Mesendoderm (in vitro differentiated cells): Measurements from ENCODE around the gene ORAI3.
A peak's percentile ranks its signal among the peaks of the same experiment; 100 is the strongest.

Source experiments
- DNase-seq: peaks from one replicate; pipeline ENCODE4 v3.0.0; 2013
- H2AK5ac ChIP-seq: 2 replicates; pipeline ENCODE4 v1.6.1; 2013; ENCODE audit warnings: low read length, inconsistent platforms
- H2BK120ac ChIP-seq: 2 replicates; pipeline ENCODE4 v1.6.1; 2013; ENCODE audit warnings: low read depth, mild to moderate bottlenecking, low read length, moderate library complexity, mixed read lengths
- H2BK15ac ChIP-seq: replicated peaks from 2 replicates; pipeline ENCODE4 v1.6.1; 2013; ENCODE audit warnings: low read depth, mild to moderate bottlenecking, moderate library complexity
- H2BK5ac ChIP-seq: 2 replicates; pipeline ENCODE4 v1.6.1; 2013; ENCODE audit warnings: low read length, inconsistent platforms
- H3K18ac ChIP-seq: 2 replicates; pipeline ENCODE4 v1.6.1; 2013; ENCODE audit warnings: mild to moderate bottlenecking, low read length, mixed read lengths
- H3K23ac ChIP-seq: one replicate; pipeline ENCODE4 v1.6.1; 2013; ENCODE audit warnings: low read length
- H3K27ac ChIP-seq: 2 replicates; pipeline ENCODE4 v1.5.1; 2013; ENCODE audit warnings: low read depth, mild to moderate bottlenecking, inconsistent platforms, low read length, moderate library complexity
- H3K27me3 ChIP-seq: 2 replicates; pipeline ENCODE4 v1.6.1; 2013; ENCODE audit warnings: low read length, control low read depth, mild to moderate bottlenecking, inconsistent platforms; ENCODE audit not compliant: insufficient read depth, poor library complexity
- H3K36me3 ChIP-seq: 2 replicates; pipeline ENCODE4 v1.6.1; 2013; ENCODE audit warnings: low read length, inconsistent platforms; ENCODE audit not compliant: control insufficient read depth, insufficient read depth
- H3K4ac ChIP-seq: one replicate; pipeline ENCODE4 v1.6.1; 2013; ENCODE audit warnings: low read depth, mild to moderate bottlenecking, low read length, moderate library complexity
- H3K4me1 ChIP-seq: 2 replicates; pipeline ENCODE4 v1.6.1; 2013; ENCODE audit warnings: low read depth, low read length, inconsistent platforms; ENCODE audit not compliant: control insufficient read depth
- H3K4me2 ChIP-seq: 2 replicates; pipeline ENCODE4 v1.6.1; 2013; ENCODE audit warnings: low read length
- H3K4me3 ChIP-seq: 2 replicates; pipeline ENCODE4 v1.5.1; 2013; ENCODE audit warnings: mild to moderate bottlenecking, low read length
- H3K56ac ChIP-seq: one replicate; pipeline ENCODE4 v1.6.1; 2013; ENCODE audit warnings: low read length
- H3K79me1 ChIP-seq: 2 replicates; pipeline ENCODE4 v1.6.1; 2013; ENCODE audit warnings: low read length, inconsistent platforms
- H3K79me2 ChIP-seq: 2 replicates; pipeline ENCODE4 v1.6.1; 2013; ENCODE audit warnings: mild to moderate bottlenecking, low read length; ENCODE audit not compliant: control insufficient read depth, insufficient read depth
- H3K9ac ChIP-seq: 2 replicates; pipeline ENCODE4 v1.6.1; 2013; ENCODE audit warnings: low read length, inconsistent platforms
- H4K5ac ChIP-seq: one replicate; pipeline ENCODE4 v1.6.1; 2013; ENCODE audit warnings: low read length
- H4K8ac ChIP-seq: one replicate; pipeline ENCODE4 v1.6.1; 2013; ENCODE audit warnings: low read depth, mild to moderate bottlenecking, control low read depth, low read length, moderate library complexity
- WGBS: extraction: QIAGEN DNeasy Blood & Tissue Kit; methylation state at CpG from one replicate; pipeline ENCODE4 v1.1.7; 2013; ENCODE audit warnings: low lambda C conversion rate, missing lambda C conversion rate; ENCODE audit not compliant: insufficient coverage; ENCODE audit errors: extremely low coverage; 5-methylcytosine and 5-hydroxymethylcytosine counted together

ORAI3 gene

GRCh38 chr16:30912794-30913412 lies 36.0 kb upstream of the ORAI3 start:
- DNase-seq: no peak
- H2AK5ac ChIP-seq: no peak overlapping the region
- H3K18ac ChIP-seq: no peak overlapping the region
- H3K4me2 ChIP-seq: no peak overlapping the region
- no CpG with 5 or more reads among the region's 6 CpGs for WGBS
- no peaks in the 10 kb centered on the region for H3K36me3 ChIP-seq
- no peak overlapping the region for H3K9ac ChIP-seq
- H2BK15ac ChIP-seq: no peak overlapping the region
- H3K27me3 ChIP-seq: no peaks in the 10 kb centered on the region
- H3K4me1 ChIP-seq: no peaks in the 10 kb centered on the region
- H3K23ac ChIP-seq: no peak overlapping the region
- H3K56ac ChIP-seq: no peak overlapping the region
- no peak overlapping the region for H4K8ac ChIP-seq
- H3K79me2 ChIP-seq: no peaks in the 10 kb centered on the region
- no peak overlapping the region for H3K27ac ChIP-seq
- H3K79me1 ChIP-seq: no peaks in the 10 kb centered on the region
- no peak overlapping the region for H3K4ac ChIP-seq
- no peak overlapping the region for H4K5ac ChIP-seq
- H3K4me3 ChIP-seq: no peak overlapping the region
- no peak overlapping the region for H2BK5ac ChIP-seq
- no peak overlapping the region for H2BK120ac ChIP-seq

GRCh38 chr16:30914830-30915229 lies 34.0 kb upstream of the ORAI3 start:
- DNase-seq: no peak
- Histone ChIP-seq H4K5ac (no peak overlapping the region), H3K4me2 (no peak overlapping the region), H3K79me2 (no peaks in the 10 kb centered on the region), H3K4ac (no peak overlapping the region), H3K27ac (no peak overlapping the region), H3K18ac (no peak overlapping the region), H3K9ac (no peak overlapping the region), H3K23ac (no peak overlapping the region), H3K4me3 (no peak overlapping the region), H3K56ac (no peak overlapping the region), H3K79me1 (no peaks in the 10 kb centered on the region), H2AK5ac (no peak overlapping the region), H4K8ac (no peak overlapping the region), H2BK15ac (no peak overlapping the region), H3K4me1 (no peaks in the 10 kb centered on the region), H2BK120ac (no peak overlapping the region), H3K27me3 (no peaks in the 10 kb centered on the region), H3K36me3 (no peaks in the 10 kb centered on the region), H2BK5ac (no peak overlapping the region)
- WGBS: no CpG with 5 or more reads among the region's 3 CpGs

DNA sequence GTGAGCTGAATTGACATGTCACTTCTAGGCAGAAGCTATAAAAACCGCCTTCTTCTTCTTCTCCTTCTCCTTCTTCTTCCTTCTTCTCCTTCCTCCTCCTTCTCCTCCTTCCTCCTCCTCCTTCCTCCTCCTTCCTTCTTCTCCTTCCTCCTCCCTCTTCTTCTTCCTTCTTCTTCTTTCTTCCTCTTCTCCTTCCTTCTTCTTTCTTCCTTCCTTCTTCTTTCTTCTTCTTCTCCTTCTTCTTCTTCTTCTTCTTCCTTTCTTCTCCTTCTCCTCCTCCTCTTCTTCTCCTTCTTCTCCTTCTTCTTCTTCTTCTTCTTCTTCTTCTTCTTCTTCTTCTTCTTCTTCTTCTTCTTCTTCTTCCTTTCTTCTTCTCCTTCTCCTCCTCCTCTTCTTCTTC lies 30.3 kb upstream of the ORAI3 start:
- H2BK5ac ChIP-seq: no peak overlapping the region
- no peak overlapping the region for H3K18ac ChIP-seq
- no peaks in the 10 kb centered on the region for H3K36me3 ChIP-seq
- no peaks in the 10 kb centered on the region for H3K27me3 ChIP-seq
- no peak overlapping the region for H3K56ac ChIP-seq
- WGBS: no CpG with 5 or more reads among the region's 1 CpG
- no peak overlapping the region for H3K4me3 ChIP-seq
- no peak overlapping the region for H2BK120ac ChIP-seq
- H3K27ac ChIP-seq: no peak overlapping the region
- no peak overlapping the region for H3K9ac ChIP-seq
- H4K5ac ChIP-seq: no peak overlapping the region
- no peak overlapping the region for H3K23ac ChIP-seq
- H3K4me2 ChIP-seq: no peak overlapping the region
- no peak overlapping the region for H2AK5ac ChIP-seq
- no peak overlapping the region for H4K8ac ChIP-seq
- no peaks in the 10 kb centered on the region for H3K4me1 ChIP-seq
- H3K4ac ChIP-seq: no peak overlapping the region
- H3K79me1 ChIP-seq: no peaks in the 10 kb centered on the region
- no peak overlapping the region for H2BK15ac ChIP-seq
- DNase-seq: no peak
- H3K79me2 ChIP-seq: no peaks in the 10 kb centered on the region

GRCh38 chr16:30920891-30921290 lies 28.0 kb upstream of the ORAI3 start:
- Histone ChIP-seq H3K27me3 (no peaks in the 10 kb centered on the region), H3K23ac (no peak overlapping the region), H4K8ac (no peak overlapping the region), H3K4ac (no peak overlapping the region), H3K4me3 (no peak overlapping the region), H2BK5ac (no peak overlapping the region), H3K18ac (no peak overlapping the region), H2BK15ac (no peak overlapping the region), H3K56ac (peak overlapping the region; percentile 22), H3K36me3 (no peaks in the 10 kb centered on the region), H3K79me1 (peaks cover 5% of the 10 kb centered on the region), H4K5ac (no peak overlapping the region), H3K79me2 (peaks cover 11% of the 10 kb centered on the region), H3K4me1 (no peaks in the 10 kb centered on the region), H2AK5ac (no peak overlapping the region), H3K27ac (no peak overlapping the region), H3K9ac (no peak overlapping the region), H2BK120ac (no peak overlapping the region), H3K4me2 (no peak overlapping the region)
- no CpG with 5 or more reads among the region's 2 CpGs for WGBS
- DNase-seq: no peak

DNA sequence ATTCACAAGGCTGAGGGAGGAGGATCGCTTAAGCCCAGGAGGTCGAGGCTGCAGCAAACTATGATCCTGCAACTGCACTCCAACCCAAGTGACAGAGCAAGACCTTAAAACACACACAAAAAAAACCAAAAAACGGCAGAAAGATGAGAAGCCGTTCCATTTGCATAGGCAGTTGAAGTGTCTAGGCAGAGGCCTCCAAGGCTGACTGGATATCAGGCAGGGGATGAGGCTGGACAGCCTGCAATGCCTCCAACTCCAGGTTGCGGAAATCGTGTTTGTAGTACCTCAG lies 27.5 kb upstream of the ORAI3 start:
- no peak overlapping the region for H4K5ac ChIP-seq
- H4K8ac ChIP-seq: no peak overlapping the region
- no peaks in the 10 kb centered on the region for H3K27me3 ChIP-seq
- H2BK5ac ChIP-seq: no peak overlapping the region
- no peak overlapping the region for H3K4me3 ChIP-seq
- DNase-seq: no peak
- H3K27ac ChIP-seq: no peak overlapping the region
- H3K23ac ChIP-seq: no peak overlapping the region
- peak overlapping the region; percentile 57 for H3K9ac ChIP-seq
- no peak overlapping the region for H3K18ac ChIP-seq
- H3K79me1 ChIP-seq: peaks cover 8% of the 10 kb centered on the region
- no peak overlapping the region for H2BK15ac ChIP-seq
- no peak overlapping the region for H2BK120ac ChIP-seq
- no CpG with 5 or more reads among the region's 6 CpGs for WGBS
- peak overlapping the region; percentile 22 for H3K56ac ChIP-seq
- H3K4me1 ChIP-seq: no peaks in the 10 kb centered on the region
- no peak overlapping the region for H2AK5ac ChIP-seq
- no peaks in the 10 kb centered on the region for H3K36me3 ChIP-seq
- H3K79me2 ChIP-seq: peaks cover 11% of the 10 kb centered on the region
- H3K4me2 ChIP-seq: no peak overlapping the region
- no peak overlapping the region for H3K4ac ChIP-seq

GRCh38 chr16:30921748-30922419 lies 27.0 kb upstream of the ORAI3 start:
- peak overlapping the region; percentile 70 for H3K27ac ChIP-seq
- WGBS: no CpG with 5 or more reads among the region's 37 CpGs
- H3K4me2 ChIP-seq: peak overlapping the region; percentile 96
- H3K56ac ChIP-seq: peak overlapping the region; percentile 99
- no peak overlapping the region for H2AK5ac ChIP-seq
- no peak overlapping the region for H4K8ac ChIP-seq
- no peak overlapping the region for H2BK15ac ChIP-seq
- H3K9ac ChIP-seq: peak overlapping the region; percentile 93
- no peak overlapping the region for H2BK120ac ChIP-seq
- H3K4me1 ChIP-seq: no peaks in the 10 kb centered on the region
- H4K5ac ChIP-seq: no peak overlapping the region
- H3K23ac ChIP-seq: no peak overlapping the region
- peaks cover 1% of the 10 kb centered on the region for H3K36me3 ChIP-seq
- peaks cover 9% of the 10 kb centered on the region for H3K79me1 ChIP-seq
- H3K79me2 ChIP-seq: peaks cover 12% of the 10 kb centered on the region
- no peak overlapping the region for H2BK5ac ChIP-seq
- peak overlapping the region; percentile 60 for H3K18ac ChIP-seq
- peak overlapping the region; percentile 82 for H3K4me3 ChIP-seq
- H3K27me3 ChIP-seq: no peaks in the 10 kb centered on the region
- no peak overlapping the region for H3K4ac ChIP-seq
- peak; percentile 97 for DNase-seq
